Trophoblast cell (in vitro differentiated cells and primary cell): ENCODE results near the gene ST7.

Experiments used
- DNase-seq, 2 donors: peaks; one replicate each; pipeline ENCODE4 v3.0.0-alpha.2; 2016
- H2AFZ ChIP-seq: 2 replicates; pipeline ENCODE4 v1.6.1; 2013; ENCODE audit warnings: low read length, moderate library complexity, mild to moderate bottlenecking; ENCODE audit not compliant: insufficient read depth, poor library complexity
- H2AK5ac ChIP-seq: 2 replicates; pipeline ENCODE4 v1.6.1; 2013; ENCODE audit warnings: mild to moderate bottlenecking, low read length
- H2BK120ac ChIP-seq: 2 replicates; pipeline ENCODE4 v1.6.1; 2013; ENCODE audit warnings: low read length, mild to moderate bottlenecking, moderate library complexity; ENCODE audit not compliant: insufficient read depth, poor library complexity
- H2BK12ac ChIP-seq: 2 replicates; pipeline ENCODE4 v1.6.1; 2013; ENCODE audit warnings: mild to moderate bottlenecking, low read length, moderate library complexity
- H2BK5ac ChIP-seq: 2 replicates; pipeline ENCODE4 v1.6.1; 2013; ENCODE audit warnings: low read length, low read depth, moderate library complexity, mild to moderate bottlenecking; ENCODE audit not compliant: poor library complexity
- H3K14ac ChIP-seq: 2 replicates; pipeline ENCODE4 v1.6.1; 2013; ENCODE audit warnings: mild to moderate bottlenecking, low read length
- H3K18ac ChIP-seq: 2 replicates; pipeline ENCODE4 v1.6.1; 2013; ENCODE audit warnings: mild to moderate bottlenecking, low read length
- H3K23ac ChIP-seq: 2 replicates; pipeline ENCODE4 v1.6.1; 2013; ENCODE audit warnings: low read length
- H3K27ac ChIP-seq: 2 replicates; pipeline ENCODE4 v1.5.1; 2013; ENCODE audit warnings: low read depth, mild to moderate bottlenecking, inconsistent platforms, low read length, moderate library complexity
- H3K27me3 ChIP-seq: 2 replicates; pipeline ENCODE4 v1.6.1; 2013; ENCODE audit warnings: inconsistent platforms, mild to moderate bottlenecking, low read length, moderate library complexity; ENCODE audit not compliant: insufficient read depth
- H3K36me3 ChIP-seq, 2 experiments: 1 replicate in 1 of 2; 2 replicates in 1 of 2; pipeline ENCODE4 v1.6.1; 2013; ENCODE audit warnings: low read length in 2 of 2, mild to moderate bottlenecking in 2 of 2, moderate library complexity in 1 of 2; ENCODE audit not compliant: insufficient read depth in 2 of 2, control insufficient read depth in 1 of 2
- H3K4ac ChIP-seq: 2 replicates; pipeline ENCODE4 v1.6.1; 2013; ENCODE audit warnings: low read depth, mild to moderate bottlenecking, low read length, moderate library complexity
- H3K4me1 ChIP-seq, 2 experiments: 1 replicate in 1 of 2; 2 replicates in 1 of 2; pipeline ENCODE4 v1.6.1; 2013; ENCODE audit warnings: low read length in 2 of 2, mild to moderate bottlenecking in 2 of 2, moderate library complexity in 1 of 2; ENCODE audit not compliant: insufficient read depth in 2 of 2, control insufficient read depth in 1 of 2
- H3K4me2 ChIP-seq: 2 replicates; pipeline ENCODE4 v1.6.1; 2013; ENCODE audit warnings: inconsistent platforms, mild to moderate bottlenecking, low read length, moderate library complexity
- H3K4me3 ChIP-seq: 2 replicates; pipeline ENCODE4 v1.5.1; 2013; ENCODE audit warnings: mild to moderate bottlenecking, low read depth, low read length, inconsistent platforms
- H3K79me1 ChIP-seq: one replicate; pipeline ENCODE4 v1.6.1; 2013; ENCODE audit warnings: low read length
- H3K79me2 ChIP-seq: 2 replicates; pipeline ENCODE4 v1.6.1; 2013; ENCODE audit warnings: low read length, mild to moderate bottlenecking; ENCODE audit not compliant: control insufficient read depth, insufficient read depth, poor library complexity
- H3K9ac ChIP-seq: 2 replicates; pipeline ENCODE4 v1.6.1; 2013; ENCODE audit warnings: mild to moderate bottlenecking, low read length
- H3K9me3 ChIP-seq: 2 replicates; pipeline ENCODE4 v1.6.1; 2013; ENCODE audit warnings: low read depth, mild to moderate bottlenecking, control low read depth, inconsistent platforms, low read length; ENCODE audit not compliant: insufficient read depth
- H4K12ac ChIP-seq: 2 replicates; pipeline ENCODE4 v1.6.1; 2013; ENCODE audit warnings: low read depth, mild to moderate bottlenecking, low read length, moderate library complexity
- H4K8ac ChIP-seq: 2 replicates; pipeline ENCODE4 v1.6.1; 2013; ENCODE audit warnings: low read depth, mild to moderate bottlenecking, low read length, moderate library complexity
- H4K91ac ChIP-seq: one replicate; pipeline ENCODE4 v1.6.1; 2013; ENCODE audit warnings: low read depth, mild to moderate bottlenecking, low read length, moderate library complexity
- WGBS: extraction: QIAGEN DNeasy Blood & Tissue Kit; methylation state at CpG from one replicate; pipeline ENCODE4 v1.1.7; 2013; ENCODE audit warnings: missing lambda C conversion rate; ENCODE audit not compliant: insufficient read length, insufficient coverage; ENCODE audit errors: extremely low coverage; 5-methylcytosine and 5-hydroxymethylcytosine counted together

ST7 gene

GRCh38 chr7:116977172-116977571 is 23.9 kb downstream of the ST7 start:
- H3K27me3 ChIP-seq: no peaks in the 10 kb centered on the region
- no peak overlapping the region for H4K91ac ChIP-seq
- no peak overlapping the region for H3K4me3 ChIP-seq
- no peak overlapping the region for H2AK5ac ChIP-seq
- H3K4ac ChIP-seq: no peak overlapping the region
- H3K36me3 ChIP-seq: peaks cover 0 to 2% of the 10 kb centered on the region in 2 experiments
- H2BK12ac ChIP-seq: no peak overlapping the region
- H4K12ac ChIP-seq: no peak overlapping the region
- WGBS: no CpG with 5 or more reads among the region's 1 CpG
- no peak overlapping the region for H3K27ac ChIP-seq
- no peak overlapping the region for H3K9ac ChIP-seq
- no peak overlapping the region for H3K18ac ChIP-seq
- H3K9me3 ChIP-seq: no peaks in the 10 kb centered on the region
- no peak overlapping the region for H3K14ac ChIP-seq
- no peak overlapping the region for H4K8ac ChIP-seq
- DNase-seq: no peak
- H3K4me1 ChIP-seq: no peaks in the 10 kb centered on the region
- no peak overlapping the region for H3K23ac ChIP-seq
- no peaks in the 10 kb centered on the region for H3K79me2 ChIP-seq
- H2BK5ac ChIP-seq: no peak overlapping the region
- H2AFZ ChIP-seq: no peak overlapping the region
- no peaks in the 10 kb centered on the region for H3K79me1 ChIP-seq
- no peak overlapping the region for H3K4me2 ChIP-seq
- H2BK120ac ChIP-seq: no peak overlapping the region

- no peak overlapping the region for H3K4ac ChIP-seq
- no peaks in the 10 kb centered on the region for H3K79me2 ChIP-seq
- H2BK120ac ChIP-seq: no peak overlapping the region
- no peak overlapping the region for H2BK5ac ChIP-seq
- DNase-seq: no peak
- H3K79me1 ChIP-seq: no peaks in the 10 kb centered on the region
- no peak overlapping the region for H4K91ac ChIP-seq
- no peak overlapping the region for H3K27ac ChIP-seq
- no peak overlapping the region for H3K14ac ChIP-seq
- no peak overlapping the region for H3K4me3 ChIP-seq
- no CpG with 5 or more reads among the region's 1 CpG for WGBS
- H3K4me1 ChIP-seq: no peaks in the 10 kb centered on the region
- no peaks in the 10 kb centered on the region for H3K36me3 ChIP-seq
- no peak overlapping the region for H4K8ac ChIP-seq
- H4K12ac ChIP-seq: no peak overlapping the region
- H3K9ac ChIP-seq: no peak overlapping the region
- no peak overlapping the region for H2AK5ac ChIP-seq
- H3K4me2 ChIP-seq: no peak overlapping the region
- H3K27me3 ChIP-seq: no peaks in the 10 kb centered on the region
- no peak overlapping the region for H3K18ac ChIP-seq
- no peak overlapping the region for H2AFZ ChIP-seq
- no peaks in the 10 kb centered on the region for H3K9me3 ChIP-seq
- H3K23ac ChIP-seq: no peak overlapping the region
- H2BK12ac ChIP-seq: no peak overlapping the region
These were observed 24.7 kb downstream of the ST7 start for GRCh38 chr7:116978006-116978405.

GRCh38 chr7:116979430-116979829 is 26.1 kb downstream of the ST7 start:
- no peaks in the 10 kb centered on the region for H3K27me3 ChIP-seq
- no peak overlapping the region for H2BK12ac ChIP-seq
- no peak overlapping the region for H3K4me2 ChIP-seq
- H3K79me2 ChIP-seq: no peaks in the 10 kb centered on the region
- DNase-seq: no peak
- H3K4me1 ChIP-seq: no peaks in the 10 kb centered on the region
- no peak overlapping the region for H3K18ac ChIP-seq
- H3K27ac ChIP-seq: no peak overlapping the region
- no peak overlapping the region for H4K12ac ChIP-seq
- no peak overlapping the region for H4K91ac ChIP-seq
- no peak overlapping the region for H3K14ac ChIP-seq
- no peak overlapping the region for H2AK5ac ChIP-seq
- H3K9ac ChIP-seq: no peak overlapping the region
- no peak overlapping the region for H3K4ac ChIP-seq
- H3K23ac ChIP-seq: no peak overlapping the region
- H3K79me1 ChIP-seq: no peaks in the 10 kb centered on the region
- H4K8ac ChIP-seq: no peak overlapping the region
- H2BK5ac ChIP-seq: no peak overlapping the region
- H2BK120ac ChIP-seq: no peak overlapping the region
- no peaks in the 10 kb centered on the region for H3K36me3 ChIP-seq
- no peak overlapping the region for H3K4me3 ChIP-seq
- no peak overlapping the region for H2AFZ ChIP-seq
- H3K9me3 ChIP-seq: no peaks in the 10 kb centered on the region
- no CpG with 5 or more reads among the region's 3 CpGs for WGBS

- Histone ChIP-seq H3K36me3 (no peaks in the 10 kb centered on the region), H2AK5ac (no peak overlapping the region), H3K4me1 (no peaks in the 10 kb centered on the region), H3K4me2 (no peak overlapping the region), H3K79me1 (no peaks in the 10 kb centered on the region), H4K91ac (no peak overlapping the region), H2AFZ (no peak overlapping the region), H3K14ac (no peak overlapping the region), H3K9ac (no peak overlapping the region), H3K27me3 (no peaks in the 10 kb centered on the region), H3K18ac (no peak overlapping the region), H2BK120ac (no peak overlapping the region), H2BK12ac (no peak overlapping the region), H2BK5ac (no peak overlapping the region), H3K4ac (no peak overlapping the region), H3K4me3 (no peak overlapping the region), H3K79me2 (no peaks in the 10 kb centered on the region), H4K8ac (no peak overlapping the region), H3K27ac (no peak overlapping the region), H3K23ac (no peak overlapping the region), H4K12ac (no peak overlapping the region), H3K9me3 (no peaks in the 10 kb centered on the region)
- no peak for DNase-seq
- WGBS: no CpG with 5 or more reads among the region's 4 CpGs
These were observed 27.1 kb downstream of the ST7 start for GRCh38 chr7:116980354-116980753.
